HG03108 (cell line): ENCODE data around the gene SASH1.
A peak's percentile ranks its signal among the peaks of the same experiment; 100 is the strongest.

Experiments
- ATAC-seq: cut with Tn5 transposase; IDR thresholded peaks from one replicate; pipeline ENCODE4 v1.9.1; 2021; ENCODE audit warnings: moderate library complexity; ENCODE audit not compliant: unreplicated experiment

SASH1 gene

GRCh38 chr6:148342350-148343046, at the start of gene SASH1:
SASH1 (plus strand) TSS chr6:148342838; CDS start chr6:148343068, 230 bp downstream.
- ATAC-seq, result peak; percentile 71

- no peak for ATAC-seq
These were observed 49.2 kb upstream of the SASH1 start for GRCh38 chr6:148293181-148293995.

- ATAC-seq, result no peak
These were observed 48.6 kb upstream of the SASH1 start for GRCh38 chr6:148294059-148294458.

- ATAC-seq, result no peak
These were observed 47.3 kb upstream of the SASH1 start for GRCh38 chr6:148295261-148295887.

GRCh38 chr6:148296771-148297170, 45.9 kb upstream of the SASH1 start:
- no peak for ATAC-seq

DNA sequence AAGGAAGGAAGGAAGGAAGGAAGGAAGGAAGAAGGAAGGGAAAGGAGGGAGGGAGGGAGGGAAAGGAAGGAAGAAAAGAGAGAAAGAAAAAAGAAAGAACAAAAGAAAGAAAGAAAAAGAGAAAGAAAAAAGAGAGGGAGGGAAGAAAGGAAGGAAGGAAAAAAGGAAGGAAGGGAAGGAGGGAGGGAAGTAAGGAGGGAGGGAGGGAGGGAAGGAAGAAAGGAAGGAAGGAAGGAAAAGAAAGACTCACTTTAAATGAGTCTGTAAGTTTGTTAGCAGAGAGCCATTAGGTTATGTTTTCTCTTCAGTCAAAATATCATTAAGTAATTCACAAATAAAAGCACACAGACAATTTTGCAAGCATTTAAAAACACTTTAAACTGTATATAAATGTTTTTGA, 44.0 kb upstream of the SASH1 start:
- no peak for ATAC-seq

GRCh38 chr6:148303616-148304015, 39.0 kb upstream of the SASH1 start:
- no peak for ATAC-seq

DNA sequence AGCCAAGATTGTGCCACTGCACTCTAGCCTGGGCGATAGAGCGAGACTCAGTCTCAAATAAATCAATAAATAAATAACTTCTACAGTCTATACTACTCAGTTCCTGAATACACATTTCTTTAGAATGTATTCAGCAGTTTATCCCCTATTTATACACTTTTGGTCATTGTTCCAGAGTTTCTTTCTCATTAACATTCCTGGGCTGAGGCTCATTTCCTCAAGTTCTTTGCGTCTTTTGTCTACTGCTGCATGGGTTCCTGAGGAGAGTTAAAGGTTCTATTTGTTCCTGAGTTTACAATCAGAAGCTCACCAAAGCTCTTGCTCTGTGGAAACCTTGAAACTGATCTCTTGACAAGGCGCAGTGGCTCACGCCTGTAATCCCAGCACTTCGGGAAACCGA, 37.7 kb upstream of the SASH1 start:
- ATAC-seq, result no peak

DNA sequence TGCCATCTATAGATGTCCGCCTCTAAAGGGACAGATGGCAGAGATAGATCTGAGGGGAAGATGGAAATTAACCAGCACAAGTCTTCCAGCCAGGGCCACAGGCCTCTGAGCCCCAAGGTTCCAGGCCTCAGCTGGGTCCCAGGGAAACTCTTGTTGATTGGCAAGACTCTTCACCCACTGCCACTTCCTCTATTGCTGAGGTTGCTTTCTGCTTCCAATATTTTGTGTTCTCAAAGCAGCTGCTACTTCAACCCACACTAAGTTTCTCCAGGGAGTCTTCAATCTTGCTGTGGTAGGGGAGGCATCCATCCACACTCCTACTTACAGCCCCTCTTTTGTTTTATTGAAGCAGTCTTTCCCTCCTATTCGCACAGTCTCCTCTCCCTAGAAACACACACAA, 36.4 kb upstream of the SASH1 start:
- ATAC-seq, result no peak

DNA sequence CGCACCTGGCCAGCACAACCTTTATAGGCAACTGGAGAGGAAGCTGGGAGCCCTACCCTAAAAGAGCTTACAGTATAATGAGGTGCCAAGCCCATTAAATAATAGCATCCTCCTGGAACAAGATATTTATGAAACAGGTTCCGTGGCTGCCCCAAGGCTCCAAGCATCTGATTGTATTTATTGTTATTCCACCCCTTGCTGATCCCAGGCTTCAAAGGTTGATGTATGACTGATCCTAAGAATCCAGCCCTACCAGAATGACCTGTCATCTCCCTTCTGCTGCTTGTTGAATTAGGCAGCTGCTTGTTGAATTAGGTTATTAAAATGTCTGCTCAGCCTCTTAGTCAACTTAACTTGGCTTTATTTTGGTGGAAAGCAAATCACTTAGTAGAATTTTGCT, 35.2 kb upstream of the SASH1 start:
- no peak for ATAC-seq

GRCh38 chr6:148309301-148309700, 33.3 kb upstream of the SASH1 start:
- no peak for ATAC-seq

DNA sequence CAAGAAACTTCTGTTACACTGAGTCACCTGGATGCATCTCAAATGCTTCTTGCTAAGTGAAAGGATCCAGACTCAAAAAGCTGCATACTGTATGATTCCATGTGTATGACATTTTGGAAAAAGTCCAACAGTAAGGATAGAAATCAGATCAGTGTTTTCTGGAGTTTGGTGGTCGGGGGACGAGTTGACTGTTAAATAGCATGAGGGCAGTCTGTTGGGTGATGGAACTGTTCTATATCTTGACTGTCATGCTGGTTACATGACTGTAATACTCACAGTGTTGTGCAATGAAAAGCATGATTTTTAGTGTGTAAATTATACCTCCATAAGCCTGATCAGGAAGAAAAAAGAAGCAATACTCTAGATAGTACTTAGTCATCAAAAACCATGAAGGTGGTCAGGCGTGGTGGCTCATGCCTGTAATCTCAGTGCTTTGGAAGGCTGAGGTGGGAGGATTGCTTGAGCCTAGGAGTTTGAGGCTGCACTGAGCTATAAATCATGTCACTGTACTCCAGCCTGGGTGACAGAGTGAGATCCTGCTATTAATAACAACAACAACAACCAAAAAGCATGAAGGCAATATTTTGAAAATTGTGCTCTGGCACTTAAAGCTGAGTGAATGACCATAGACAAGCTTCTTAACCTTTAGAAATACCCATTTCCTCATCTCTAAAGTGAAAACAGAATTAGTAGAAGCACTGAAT, 30.5 kb upstream of the SASH1 start:
- no peak for ATAC-seq

GRCh38 chr6:148313488-148313887, 29.1 kb upstream of the SASH1 start:
- ATAC-seq, result no peak

DNA sequence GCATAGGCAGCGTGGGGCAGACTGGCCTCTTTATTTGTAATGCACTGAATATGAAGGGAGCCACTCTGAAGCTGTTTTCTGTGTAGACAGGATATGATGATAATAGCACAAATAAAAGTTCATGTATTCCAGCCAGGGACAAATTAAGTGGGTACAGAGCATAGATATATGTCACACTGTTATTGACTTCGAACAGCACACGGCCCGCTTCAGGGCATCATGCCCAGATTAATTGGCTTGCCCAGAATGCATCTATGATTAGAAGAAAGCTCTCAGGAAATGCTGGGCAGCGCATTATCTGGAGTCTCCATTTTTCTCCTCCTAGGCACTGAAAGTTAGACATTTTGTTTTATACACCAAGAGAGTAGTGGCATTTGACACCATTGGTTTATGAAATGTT, 26.3 kb upstream of the SASH1 start:
- no peak for ATAC-seq

GRCh38 chr6:148317051-148317450, 25.6 kb upstream of the SASH1 start:
- ATAC-seq, result no peak

DNA sequence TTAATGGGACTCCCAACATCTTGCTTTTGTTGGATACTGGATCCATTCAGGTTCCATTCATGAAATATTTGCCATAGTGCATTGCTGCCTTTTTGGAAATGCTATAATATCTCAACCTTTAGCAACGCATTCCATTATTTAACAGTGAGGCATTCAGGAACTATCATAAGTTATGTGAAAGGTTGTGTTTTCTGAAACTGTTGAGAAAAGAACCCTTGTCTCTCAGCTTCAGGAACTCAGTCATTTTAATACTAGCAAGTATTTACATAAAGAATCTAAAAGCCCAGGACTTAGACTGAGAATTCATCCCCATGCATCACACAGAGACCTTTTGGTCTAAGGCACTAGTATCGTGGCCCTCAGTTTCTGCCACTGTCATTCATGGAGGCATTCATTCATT, 24.9 kb upstream of the SASH1 start:
- ATAC-seq, result no peak

DNA sequence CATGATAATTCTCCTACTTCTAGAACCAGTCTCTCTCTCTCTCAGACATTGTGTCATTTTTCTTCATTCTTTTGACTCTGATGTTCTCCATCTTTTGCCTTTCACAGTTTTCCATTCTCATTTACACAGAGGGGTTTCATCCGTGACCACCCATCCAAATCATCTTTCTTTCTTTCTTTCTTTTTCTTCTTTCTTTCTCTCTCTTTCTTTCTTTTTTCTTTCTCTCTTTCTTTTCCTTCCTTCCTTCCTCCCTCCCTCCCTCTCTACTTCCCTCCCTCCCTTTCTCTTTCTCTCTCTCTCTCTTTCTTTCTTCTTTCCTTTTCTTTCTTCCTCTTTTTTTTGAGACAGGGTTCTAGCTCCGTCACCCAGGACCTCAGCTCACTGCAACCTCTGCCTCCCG, 19.9 kb upstream of the SASH1 start:
- ATAC-seq, result no peak

DNA sequence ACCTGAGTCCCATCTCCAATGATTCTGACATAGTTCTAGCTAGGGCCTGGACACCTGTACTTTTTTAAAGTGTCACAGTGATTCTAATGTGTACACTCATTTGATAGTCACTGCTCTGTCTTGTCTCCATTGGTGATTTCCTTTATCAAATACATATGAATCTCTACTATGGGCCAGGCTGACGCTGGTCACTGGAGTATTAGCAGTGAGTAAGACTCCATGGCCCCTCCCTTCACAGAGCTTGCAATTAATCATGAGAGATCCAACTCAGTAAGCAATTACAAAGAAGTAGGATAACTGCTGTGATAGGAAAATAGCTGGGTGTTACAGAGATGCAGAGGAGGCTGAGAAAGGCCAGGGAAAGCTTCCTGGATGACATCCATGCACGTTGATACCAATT, 19.3 kb upstream of the SASH1 start:
- ATAC-seq, result no peak

DNA sequence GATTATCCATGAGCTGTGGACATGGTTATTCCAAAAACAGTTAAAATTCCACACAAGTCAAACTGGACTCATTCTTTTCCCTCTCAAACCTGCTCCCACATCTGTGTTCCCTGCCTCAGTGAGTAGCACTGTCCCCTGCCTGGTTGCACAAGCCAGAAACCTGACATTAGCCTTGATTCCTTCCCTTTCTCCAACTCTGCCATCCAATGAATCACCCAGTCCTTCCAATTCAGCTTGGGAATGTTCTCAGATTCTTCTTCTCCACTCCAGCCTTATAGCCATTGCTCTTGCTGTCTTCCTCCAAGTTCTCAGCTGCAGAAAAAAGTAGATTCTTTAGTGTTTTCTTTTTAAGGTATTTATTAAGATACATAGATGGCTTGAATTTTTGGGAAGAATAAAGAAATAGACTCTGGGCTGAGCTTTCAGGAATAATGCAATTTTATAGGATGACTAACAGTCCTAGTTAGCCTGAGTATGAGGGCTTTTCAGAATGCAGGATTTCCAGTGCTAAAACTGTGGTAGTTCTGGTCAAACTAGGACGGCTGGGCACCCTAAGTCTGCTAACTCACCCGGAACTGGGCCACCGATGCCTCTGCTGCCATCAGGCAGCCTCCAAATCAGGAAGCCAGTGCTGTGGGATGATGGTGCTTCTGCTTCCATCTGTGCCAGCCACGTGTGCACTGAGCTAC, 18.2 kb upstream of the SASH1 start:
- no peak for ATAC-seq

- no peak for ATAC-seq
These were observed 17.1 kb upstream of the SASH1 start for GRCh38 chr6:148325316-148326068.
